NCI-H187 (cell line): ENCODE data around the gene ZSCAN12.

Source experiments
- DNase-seq, 2 experiments: peaks; one replicate each; lab custom pipeline; 2025; lab: John Stamatoyannopoulos, UW

The ZSCAN12 gene

DNA sequence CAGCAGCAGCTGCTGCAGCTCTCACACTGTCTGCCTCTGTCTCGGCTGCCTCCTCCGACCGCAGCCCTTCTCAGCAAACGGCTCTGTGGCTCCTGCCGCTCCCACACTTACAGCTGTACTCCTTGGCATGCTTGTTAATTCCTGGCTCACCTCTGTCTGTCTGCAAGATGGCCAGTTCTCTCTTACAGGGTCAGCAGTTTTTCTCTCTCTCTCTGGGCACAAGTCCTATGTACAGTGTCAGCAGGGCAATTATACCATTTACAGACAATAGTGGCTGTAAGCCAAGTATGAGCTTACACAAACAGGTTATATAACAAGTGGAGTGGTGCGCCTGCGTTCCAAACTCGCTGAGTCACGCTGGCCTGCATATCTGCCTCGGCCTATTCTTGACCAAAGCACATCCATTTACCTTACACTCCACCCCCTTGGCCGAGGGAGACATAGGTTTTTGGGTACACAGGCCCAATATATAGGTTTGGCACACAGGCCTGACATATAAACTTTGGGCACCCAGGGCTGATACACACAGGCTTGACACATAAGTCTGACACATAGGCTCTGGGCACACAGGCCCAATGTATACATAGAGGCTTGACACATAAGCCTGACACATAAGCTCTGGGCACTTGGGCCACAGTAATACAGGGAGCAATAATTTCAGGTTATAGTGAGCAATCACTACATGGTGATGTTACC is 45.4 kb downstream of the ZSCAN12 start:
- DNase-seq, result no peak

- no peak for DNase-seq
These were observed 46.2 kb downstream of the ZSCAN12 start for GRCh38 chr6:28353356-28353755.

DNA sequence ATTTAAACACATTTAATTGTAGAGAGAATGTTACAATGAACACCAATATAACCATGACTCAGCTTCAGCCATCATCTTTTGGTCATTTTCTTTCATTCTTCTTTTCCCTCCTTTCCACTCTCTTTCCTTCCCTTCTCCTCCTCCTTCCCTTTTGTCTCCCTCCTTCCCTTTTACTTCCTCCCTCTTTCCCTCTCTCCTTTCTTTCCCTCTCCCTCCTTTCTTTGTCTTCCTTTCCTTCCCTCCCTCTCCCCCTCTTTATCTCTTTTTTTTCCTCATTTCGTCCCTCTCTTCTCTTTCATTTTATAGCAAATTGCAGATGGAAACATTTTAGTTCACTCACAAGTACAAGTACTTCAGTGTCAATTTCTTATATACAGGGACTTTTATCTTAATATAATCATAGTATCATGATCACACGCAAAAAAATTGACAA is 48.0 kb downstream of the ZSCAN12 start:
- DNase-seq, result no peak

DNA sequence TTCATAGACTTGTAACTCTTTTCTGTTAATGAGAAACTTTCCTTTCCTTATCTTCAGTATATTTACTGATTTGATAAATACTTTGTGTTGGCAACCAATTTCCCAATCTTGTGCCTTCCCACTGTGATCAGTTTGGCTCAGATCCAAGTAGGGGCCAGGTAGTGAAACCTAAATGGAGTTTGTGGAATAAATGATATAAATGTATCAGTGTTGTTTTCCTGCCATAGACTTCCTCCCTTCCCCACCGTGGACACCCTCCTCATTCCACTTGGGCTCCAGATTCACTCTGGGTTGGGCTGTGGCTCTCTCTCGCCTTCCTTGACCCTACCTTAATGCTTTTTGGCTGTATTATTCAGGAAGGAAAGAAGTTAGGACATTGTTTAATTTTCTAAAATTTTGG is 48.5 kb downstream of the ZSCAN12 start:
- DNase-seq, result no peak

DNA sequence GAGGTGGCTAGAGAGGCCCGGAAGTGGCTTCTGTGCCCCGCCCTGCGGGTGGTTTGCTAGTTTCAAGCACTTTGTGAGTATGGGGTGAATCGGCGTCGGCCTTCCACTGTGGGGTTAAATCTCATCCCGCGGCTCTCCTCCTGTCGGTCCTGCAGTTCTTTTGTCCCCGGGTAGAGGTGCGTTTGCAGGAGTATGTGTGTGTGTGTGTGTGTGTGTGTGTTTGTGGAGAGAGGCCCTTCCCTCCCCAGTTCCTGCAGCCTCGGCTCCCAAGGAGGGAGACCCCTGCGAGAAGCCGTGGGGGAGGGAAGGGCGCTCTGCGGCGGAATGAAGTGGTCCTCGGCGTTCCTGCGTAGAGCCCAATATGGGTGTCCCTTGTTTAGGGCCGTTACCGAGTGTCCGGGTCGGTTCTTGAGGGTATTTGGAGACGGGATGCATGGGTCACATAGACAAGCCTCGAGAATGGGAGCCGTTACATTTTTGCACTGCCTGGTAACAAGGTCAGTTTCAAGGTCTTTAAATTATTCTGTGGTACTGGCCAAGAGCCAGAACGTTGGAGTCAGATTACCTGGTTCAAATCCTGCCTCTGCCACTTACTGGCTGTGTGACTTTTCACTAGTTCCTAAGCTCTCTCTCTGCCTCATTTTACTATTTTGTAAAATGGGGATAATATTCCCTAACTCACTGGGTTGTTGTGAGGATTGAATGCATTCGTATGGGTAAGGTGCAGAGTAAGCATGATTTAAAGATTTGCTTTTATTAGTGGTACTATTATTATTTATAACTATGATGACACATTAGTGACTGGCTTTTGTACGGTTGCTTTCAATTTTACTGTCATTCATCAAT is 49.4 kb downstream of the ZSCAN12 start, which contains the start of gene ZKSCAN3:
ZKSCAN3 (plus strand) TSS at position 56 of the 846 bp plus-strand sequence. CDS start 9,640 bp downstream, outside the sequence.
- peak; percentile 63 to 71 for DNase-seq

- no peak for DNase-seq
These were observed 50.1 kb downstream of the ZSCAN12 start for GRCh38 chr6:28349344-28349891.

GRCh38 chr6:28347119-28347518 is 52.4 kb downstream of the ZSCAN12 start:
- no peak for DNase-seq

DNA sequence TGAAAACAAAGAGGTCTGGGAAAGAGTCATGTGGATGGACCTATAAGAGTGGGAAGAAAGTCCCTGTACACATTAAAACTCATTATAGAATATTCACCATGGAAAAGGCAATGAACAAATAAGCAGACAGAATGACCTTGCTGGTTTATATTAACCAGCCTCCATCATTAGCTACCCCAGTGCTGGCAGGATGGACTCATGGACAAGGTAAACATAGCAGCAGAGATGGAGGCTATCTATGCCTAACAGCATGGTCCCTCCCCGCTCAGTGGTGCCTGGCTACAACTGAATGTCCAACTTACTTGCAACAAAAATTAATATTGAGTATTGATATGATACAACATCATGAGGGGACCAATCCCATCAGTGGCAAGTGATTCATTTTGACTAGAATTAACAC is 54.3 kb downstream of the ZSCAN12 start:
- DNase-seq, result no peak

- no peak for DNase-seq
These were observed 55.5 kb downstream of the ZSCAN12 start for GRCh38 chr6:28343898-28344677.

- DNase-seq, result no peak
These were observed 59.0 kb downstream of the ZSCAN12 start for GRCh38 chr6:28340310-28341095.

DNA sequence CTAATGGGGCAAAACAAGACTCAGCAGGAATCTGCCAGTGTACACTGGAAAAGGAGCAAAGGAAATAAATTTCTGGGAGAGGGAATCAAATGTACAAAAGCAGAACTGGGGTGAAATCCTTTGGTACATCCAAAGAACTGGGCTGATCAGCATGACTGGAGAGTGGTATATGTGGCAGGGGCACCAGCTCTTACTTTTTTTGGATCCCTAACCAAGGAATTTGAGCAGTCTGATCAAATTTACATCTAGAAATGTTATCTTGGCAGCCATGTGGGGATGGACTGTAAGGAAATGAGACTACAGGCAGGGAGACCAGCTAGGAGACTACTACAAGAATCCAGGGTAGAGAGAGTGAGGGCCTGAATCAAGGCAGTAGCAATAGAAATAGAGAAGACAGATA is 62.4 kb downstream of the ZSCAN12 start:
- no peak for DNase-seq

DNA sequence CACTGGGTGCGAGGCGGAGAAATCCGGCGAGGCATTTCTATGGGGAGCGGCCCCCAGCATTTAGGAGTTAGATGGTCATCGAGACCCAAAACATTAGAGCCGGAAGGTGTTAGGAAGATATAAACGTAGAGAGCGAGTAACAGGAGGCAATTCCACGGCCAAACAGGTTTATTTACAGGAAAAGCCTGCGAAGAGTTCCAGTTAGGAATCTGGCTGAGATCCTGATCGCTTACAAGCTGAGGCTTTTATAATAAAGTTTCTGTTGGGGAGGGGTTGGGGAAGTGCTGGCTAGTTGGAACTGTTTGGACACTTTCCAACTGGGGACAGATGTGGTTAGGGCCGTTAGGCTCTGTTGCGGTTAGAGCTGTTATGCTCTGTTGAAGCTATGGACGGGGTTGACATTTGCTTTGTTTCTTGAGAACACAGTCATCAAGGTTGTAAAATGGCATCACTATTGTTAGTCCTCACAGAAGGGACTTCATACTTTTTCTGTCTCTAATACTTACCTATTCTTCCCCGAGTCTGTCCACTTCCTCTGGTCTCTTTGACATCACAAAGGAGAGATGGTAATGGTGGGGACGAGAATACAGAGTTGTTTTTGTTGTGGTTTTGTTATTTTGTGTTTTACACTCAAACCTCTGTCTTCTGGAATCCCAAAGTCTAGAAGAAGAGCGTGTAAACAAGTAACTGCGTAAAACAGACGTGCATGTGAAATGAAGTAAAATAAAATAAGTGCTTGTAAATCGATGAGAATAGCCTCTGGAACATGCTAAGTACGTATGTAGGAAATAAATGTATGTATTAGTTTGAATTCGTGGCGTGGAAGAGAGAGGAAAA is 63.0 kb downstream of the ZSCAN12 start:
- peak; percentile 36 to 53 for DNase-seq

DNA sequence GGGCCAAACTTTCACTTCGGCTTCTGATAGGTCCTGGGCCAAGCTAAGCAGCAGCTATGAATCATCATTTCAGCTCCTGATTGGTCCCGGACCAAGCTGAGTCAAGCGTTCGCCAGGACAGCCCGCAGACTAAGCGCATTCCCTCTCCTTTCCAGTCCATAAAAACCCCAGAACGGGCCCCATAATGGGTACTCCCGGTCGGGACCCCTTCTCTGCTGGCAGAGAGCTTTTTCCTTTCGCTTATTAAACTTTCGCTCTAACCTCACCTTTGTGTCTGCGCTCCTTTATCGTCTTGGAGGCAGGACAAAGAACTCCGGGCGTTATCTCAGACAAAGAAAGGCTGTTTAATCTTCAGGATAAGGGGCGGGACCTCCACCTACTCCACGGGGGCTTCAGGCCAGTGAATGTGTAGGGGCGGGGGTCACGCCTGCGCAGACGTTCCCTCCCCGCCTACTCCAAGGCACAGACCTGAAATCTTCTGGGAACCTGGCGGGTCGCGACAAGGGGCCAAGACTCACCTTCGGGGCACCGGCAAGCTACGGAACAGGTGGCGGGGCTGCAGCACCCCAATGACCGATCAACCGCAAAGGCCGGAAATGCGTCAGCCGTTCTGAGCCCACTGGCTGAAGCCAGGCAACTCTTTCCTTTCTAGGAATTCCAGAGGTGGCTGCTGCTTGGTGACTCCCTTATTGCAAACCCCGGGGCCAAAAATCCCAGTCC is 63.8 kb downstream of the ZSCAN12 start, which contains the start of gene ZSCAN31:
ZSCAN31 (minus strand) TSS at position 585 of the 720 bp plus-strand sequence. CDS start 6,465 bp downstream, outside the sequence.
- DNase-seq, result peak; percentile 67 to 88

GRCh38 chr6:28335040-28335563 is 64.4 kb downstream of the ZSCAN12 start:
- no peak for DNase-seq

DNA sequence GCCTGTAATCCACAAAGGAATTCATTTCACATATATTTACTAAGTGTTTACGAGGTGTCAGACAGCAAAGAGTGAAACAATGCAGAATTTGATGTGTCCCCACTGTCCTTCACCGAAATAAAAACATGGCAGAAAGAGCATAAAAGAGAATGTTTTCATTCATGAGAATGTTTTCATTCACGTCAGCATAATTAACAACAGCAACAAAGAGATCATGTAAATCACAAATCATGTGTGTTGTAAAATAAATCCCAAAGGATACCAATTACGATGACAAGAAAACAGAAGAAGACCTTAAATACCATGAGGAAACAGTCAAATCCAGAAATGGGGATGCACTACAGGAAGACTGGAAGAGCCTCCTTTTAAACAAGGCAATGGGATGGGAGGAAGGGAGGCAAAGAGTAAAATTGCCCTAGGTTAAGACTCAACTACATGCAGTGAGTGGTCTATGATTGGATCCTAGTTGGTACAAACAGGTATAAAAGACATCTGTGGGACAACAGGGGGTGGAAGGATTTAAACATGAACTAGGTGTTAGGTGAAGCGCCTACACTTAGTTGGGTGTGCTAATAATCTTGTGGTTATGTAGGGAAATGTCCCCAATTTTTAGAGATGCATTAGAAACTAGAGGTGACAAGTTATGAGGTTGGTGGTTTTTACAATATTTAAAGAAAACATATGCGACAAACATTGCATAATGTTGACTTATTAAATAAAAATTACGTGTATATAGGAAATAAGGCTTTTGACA is 65.1 kb downstream of the ZSCAN12 start:
- DNase-seq, result no peak

GRCh38 chr6:28333599-28334018 is 65.9 kb downstream of the ZSCAN12 start:
- DNase-seq, result no peak

GRCh38 chr6:28333047-28333446 is 66.5 kb downstream of the ZSCAN12 start:
- no peak for DNase-seq

- DNase-seq, result no peak
These were observed 69.5 kb downstream of the ZSCAN12 start for GRCh38 chr6:28330041-28330440.
